DND-41 (cell line): ENCODE results near the gene TMEM135.

Source experiments
- EZH2 ChIP-seq: IDR thresholded peaks from 3 replicates; pipeline ENCODE4 v1.6.1; 2012; ENCODE audit warnings: borderline replicate concordance, low read depth, mild to moderate bottlenecking, moderate library complexity, low read length, inconsistent platforms; ENCODE audit not compliant: severe bottlenecking
- TF ChIP-seq, protein P1 (sequence below): IDR thresholded peaks from 2 replicates; pipeline ENCODE4 v1.5.1; 2012; ENCODE audit warnings: borderline replicate concordance, low read length, moderate library complexity, mild to moderate bottlenecking; ENCODE audit not compliant: poor library complexity, severe bottlenecking; ENCODE audit errors: extremely low read depth

DNA sequence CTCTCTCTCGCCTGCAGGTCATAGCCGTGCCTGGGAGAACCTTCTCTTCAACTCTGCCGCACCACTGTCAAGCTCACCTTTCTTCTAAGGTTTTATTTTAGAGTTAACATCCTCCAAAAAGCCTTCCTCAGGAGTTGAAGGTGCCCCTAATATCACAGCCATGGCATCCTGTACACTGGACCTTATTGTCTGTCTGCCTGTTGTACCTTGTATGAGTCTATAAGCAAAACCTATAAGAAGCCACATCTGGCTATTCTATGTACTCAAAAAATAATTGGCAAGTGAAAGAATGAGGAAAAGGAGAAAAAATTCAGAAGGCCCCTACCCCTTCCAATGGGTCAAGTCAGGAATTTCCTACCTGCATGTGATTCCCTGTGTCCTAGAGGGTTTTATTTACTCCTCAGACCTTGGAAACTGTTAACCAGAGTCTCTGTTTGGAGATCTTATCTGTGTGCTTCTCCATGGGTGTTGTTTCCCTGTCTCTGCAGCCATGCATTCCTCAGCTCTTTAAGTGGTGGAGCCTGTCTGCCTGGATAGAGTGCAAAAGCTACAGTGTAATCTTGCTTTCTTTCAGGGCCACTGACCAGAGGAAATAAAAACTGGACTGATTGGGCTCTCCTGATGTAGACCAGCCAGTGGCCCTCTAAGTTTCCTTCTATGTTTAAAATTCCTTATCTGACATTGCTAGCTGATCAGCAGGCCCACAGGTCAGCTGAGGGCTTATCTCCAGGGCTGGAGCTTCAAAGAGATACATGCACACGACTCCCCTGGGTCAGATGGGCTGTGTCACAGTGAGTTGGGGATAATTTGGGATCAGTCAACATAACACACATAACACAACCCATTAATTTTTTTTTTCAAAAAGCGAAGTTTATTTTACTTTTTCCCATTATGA is 37.6 kb upstream of the TMEM135 start:
- TF ChIP-seq, protein P1, sequence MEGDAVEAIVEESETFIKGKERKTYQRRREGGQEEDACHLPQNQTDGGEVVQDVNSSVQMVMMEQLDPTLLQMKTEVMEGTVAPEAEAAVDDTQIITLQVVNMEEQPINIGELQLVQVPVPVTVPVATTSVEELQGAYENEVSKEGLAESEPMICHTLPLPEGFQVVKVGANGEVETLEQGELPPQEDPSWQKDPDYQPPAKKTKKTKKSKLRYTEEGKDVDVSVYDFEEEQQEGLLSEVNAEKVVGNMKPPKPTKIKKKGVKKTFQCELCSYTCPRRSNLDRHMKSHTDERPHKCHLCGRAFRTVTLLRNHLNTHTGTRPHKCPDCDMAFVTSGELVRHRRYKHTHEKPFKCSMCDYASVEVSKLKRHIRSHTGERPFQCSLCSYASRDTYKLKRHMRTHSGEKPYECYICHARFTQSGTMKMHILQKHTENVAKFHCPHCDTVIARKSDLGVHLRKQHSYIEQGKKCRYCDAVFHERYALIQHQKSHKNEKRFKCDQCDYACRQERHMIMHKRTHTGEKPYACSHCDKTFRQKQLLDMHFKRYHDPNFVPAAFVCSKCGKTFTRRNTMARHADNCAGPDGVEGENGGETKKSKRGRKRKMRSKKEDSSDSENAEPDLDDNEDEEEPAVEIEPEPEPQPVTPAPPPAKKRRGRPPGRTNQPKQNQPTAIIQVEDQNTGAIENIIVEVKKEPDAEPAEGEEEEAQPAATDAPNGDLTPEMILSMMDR: no peak
- no peak for TF ChIP-seq EZH2
